HG03521 (cell line): ENCODE data around the gene ZNF24.

ENCODE experiments used
- ATAC-seq: cut with Tn5 transposase; IDR thresholded peaks from one replicate; pipeline ENCODE4 v1.9.1; 2021; ENCODE audit warnings: mild to moderate bottlenecking, moderate library complexity; ENCODE audit not compliant: unreplicated experiment

ZNF24 gene

DNA sequence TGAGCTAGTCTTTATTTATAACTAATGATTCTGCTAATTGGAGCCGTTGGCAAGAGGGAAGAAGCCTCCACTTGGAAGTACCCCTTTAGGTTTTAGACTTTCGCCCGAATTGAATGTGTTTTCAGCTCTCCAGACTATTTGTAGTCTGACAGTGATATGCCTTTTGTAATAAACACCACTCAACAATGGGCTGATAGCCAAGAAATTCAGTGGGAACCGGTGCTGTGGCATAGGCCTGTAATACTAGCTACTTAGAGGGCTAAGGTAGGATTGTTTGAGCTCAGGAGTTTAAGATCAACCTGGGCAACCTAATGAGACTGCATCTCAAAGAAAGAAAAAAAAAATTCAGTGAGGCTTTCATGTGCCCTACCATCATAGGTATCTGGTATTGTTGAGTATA lies 40.6 kb downstream of the ZNF24 start:
- no peak for ATAC-seq

DNA sequence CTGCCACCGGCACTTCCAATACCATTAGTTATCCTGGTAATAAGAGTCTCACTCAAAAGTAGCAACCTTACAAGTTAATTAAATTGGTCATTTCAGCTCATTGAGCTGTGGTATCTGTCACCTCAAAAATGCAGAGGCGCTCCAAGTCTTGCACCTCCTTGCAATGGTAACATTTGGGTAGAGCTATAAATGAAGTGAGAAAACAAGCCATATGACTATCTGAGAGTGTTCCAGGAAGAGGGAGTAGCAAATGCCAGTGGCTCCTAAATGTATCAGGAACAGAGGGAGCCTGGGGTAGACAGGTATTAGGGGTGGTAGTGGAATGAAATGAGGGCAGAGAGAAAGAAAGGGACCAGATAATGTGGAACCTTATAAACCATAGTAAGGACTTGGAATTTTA lies 48.2 kb downstream of the ZNF24 start:
- ATAC-seq: no peak

DNA sequence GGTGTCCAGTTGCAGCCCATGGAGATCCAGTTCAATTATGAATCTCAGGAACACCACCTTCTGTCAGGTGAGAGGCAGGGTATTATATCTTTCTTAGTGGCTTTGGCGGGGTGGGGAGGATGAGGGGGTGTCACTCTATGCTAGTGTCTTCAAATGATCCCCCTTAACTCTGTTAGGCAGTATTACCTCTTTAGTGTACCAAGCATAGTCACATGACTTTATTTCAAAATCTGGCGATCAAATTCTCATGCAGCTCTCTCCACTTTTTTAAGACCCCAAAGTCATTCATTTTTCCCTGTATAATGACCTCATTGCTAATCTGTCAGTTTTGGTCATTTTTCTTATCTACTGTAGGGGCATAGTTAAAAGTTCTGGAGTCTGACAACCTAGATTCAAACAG lies 53.1 kb downstream of the ZNF24 start:
- no peak for ATAC-seq

DNA sequence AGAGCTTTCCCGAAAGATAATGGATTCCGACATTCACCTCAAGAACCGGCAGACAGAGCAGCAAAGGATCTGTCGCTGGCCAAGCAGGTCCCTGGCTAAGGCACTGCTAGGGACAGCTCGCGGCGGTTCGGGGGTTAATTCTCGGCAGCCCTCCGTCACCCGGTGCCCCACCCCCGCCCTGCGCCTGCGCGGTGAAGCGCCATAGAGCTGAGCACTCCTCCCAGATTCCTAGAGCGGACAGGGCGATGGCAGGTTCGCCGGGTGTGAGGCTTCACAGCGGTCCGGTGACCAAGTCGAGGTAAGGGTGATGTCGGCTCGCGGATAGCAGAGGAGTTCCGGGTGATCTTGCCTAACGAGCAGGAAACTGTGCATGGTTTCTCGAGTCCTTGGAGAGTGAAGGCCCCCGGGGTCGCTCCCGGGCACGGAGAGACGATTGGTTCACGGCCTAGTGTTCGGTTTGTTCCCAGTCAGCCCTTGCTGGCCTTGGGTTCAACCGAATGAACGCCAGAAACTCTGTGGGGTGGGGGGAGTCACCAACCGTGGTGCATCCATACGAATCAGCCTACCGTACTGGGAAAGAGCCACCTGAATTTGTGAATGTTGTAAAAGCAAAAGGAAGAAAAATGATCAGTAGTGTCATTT lies 54.0 kb downstream of the ZNF24 start, which contains the start of gene ZSCAN30:
Gene ZSCAN30, minus strand, starts transcription at position 136 of the 642 bp plus-strand sequence. CDS start 25,877 bp downstream, outside the sequence.
- peak; percentile 93 for ATAC-seq

GRCh38 chr18:35289727-35290093 lies 54.5 kb downstream of the ZNF24 start:
- peak; percentile 29 for ATAC-seq

GRCh38 chr18:35289293-35289692 lies 54.9 kb downstream of the ZNF24 start:
- ATAC-seq: no peak

DNA sequence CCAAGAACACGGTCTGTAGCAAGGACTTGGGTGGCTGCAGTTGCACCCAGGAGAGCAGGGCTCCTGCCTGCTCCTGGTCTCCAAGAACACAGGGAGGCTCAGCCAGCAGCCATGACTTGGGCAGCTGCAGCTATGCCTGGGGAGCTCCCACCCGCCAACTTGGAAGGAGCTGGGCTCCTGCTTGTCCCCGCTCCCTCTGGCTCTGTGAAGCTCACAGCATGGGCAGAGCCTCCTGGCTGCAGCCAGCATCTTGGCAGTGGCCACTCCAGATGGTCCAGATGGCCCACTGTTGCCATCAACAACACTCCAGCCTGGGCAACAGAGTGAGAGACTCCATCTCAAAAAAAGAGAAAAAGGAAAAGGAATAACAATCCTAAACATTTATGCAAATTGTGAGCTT lies 59.4 kb downstream of the ZNF24 start:
- ATAC-seq: no peak

GRCh38 chr18:35283923-35284794 lies 60.1 kb downstream of the ZNF24 start:
- ATAC-seq: no peak

- ATAC-seq: no peak
Observed at GRCh38 chr18:35282353-35282752, 61.9 kb downstream of the ZNF24 start.
